SJCRH30 (cell line): ENCODE results near the gene KIAA0232. TPM values are rescaled to one million over a fixed set of nuclear protein-coding genes. Genes with fewer than 3 reads are reported as not detected.
A peak's percentile ranks its signal among the peaks of the same experiment; 100 is the strongest.

ENCODE experiments used
- DNase-seq, 2 experiments: peaks; one replicate each; pipeline ENCODE4 v3.0.0-alpha.2; 2015 to 2020
- H3K27ac ChIP-seq: fragments of 250-450 bp; sonication (Bioruptor Pico); 2 replicates; pipeline ENCODE4 v1.5.1; 2020; ENCODE audit warnings: mild to moderate bottlenecking, moderate library complexity
- H3K27me3 ChIP-seq: fragments of 250-450 bp; sonication (Bioruptor Pico); 2 replicates; pipeline ENCODE4 v1.5.1; 2020; ENCODE audit warnings: mild to moderate bottlenecking, moderate library complexity
- H3K36me3 ChIP-seq: fragments of 250-450 bp; sonication (Bioruptor Pico); 2 replicates; pipeline ENCODE4 v1.5.1; 2020; ENCODE audit warnings: mild to moderate bottlenecking, moderate library complexity
- H3K4me1 ChIP-seq: fragments of 250-450 bp; sonication (Bioruptor Pico); 2 replicates; pipeline ENCODE4 v1.5.1; 2020; ENCODE audit warnings: mild to moderate bottlenecking, moderate library complexity
- H3K4me3 ChIP-seq: fragments of 250-450 bp; sonication (Bioruptor Pico); 2 replicates; pipeline ENCODE4 v1.5.1; 2020; ENCODE audit warnings: mild to moderate bottlenecking, moderate library complexity
- H3K9me3 ChIP-seq: fragments of 250-450 bp; sonication (Bioruptor Pico); replicated peaks from 2 replicates; pipeline ENCODE4 v1.5.1; 2020; ENCODE audit warnings: mild to moderate bottlenecking, moderate library complexity
- total RNA-seq: library from RNA; depleted of rRNA; stranded (reverse); fragments of >200 nt; shearing (Covaris generic); gene quantifications from 2 replicates; pipeline ENCODE4 v1.2.3, GENCODE V29; 2014

KIAA0232 gene
- total RNA-seq, 1 experiment from 2014 or later, result 28.7 TPM

DNA sequence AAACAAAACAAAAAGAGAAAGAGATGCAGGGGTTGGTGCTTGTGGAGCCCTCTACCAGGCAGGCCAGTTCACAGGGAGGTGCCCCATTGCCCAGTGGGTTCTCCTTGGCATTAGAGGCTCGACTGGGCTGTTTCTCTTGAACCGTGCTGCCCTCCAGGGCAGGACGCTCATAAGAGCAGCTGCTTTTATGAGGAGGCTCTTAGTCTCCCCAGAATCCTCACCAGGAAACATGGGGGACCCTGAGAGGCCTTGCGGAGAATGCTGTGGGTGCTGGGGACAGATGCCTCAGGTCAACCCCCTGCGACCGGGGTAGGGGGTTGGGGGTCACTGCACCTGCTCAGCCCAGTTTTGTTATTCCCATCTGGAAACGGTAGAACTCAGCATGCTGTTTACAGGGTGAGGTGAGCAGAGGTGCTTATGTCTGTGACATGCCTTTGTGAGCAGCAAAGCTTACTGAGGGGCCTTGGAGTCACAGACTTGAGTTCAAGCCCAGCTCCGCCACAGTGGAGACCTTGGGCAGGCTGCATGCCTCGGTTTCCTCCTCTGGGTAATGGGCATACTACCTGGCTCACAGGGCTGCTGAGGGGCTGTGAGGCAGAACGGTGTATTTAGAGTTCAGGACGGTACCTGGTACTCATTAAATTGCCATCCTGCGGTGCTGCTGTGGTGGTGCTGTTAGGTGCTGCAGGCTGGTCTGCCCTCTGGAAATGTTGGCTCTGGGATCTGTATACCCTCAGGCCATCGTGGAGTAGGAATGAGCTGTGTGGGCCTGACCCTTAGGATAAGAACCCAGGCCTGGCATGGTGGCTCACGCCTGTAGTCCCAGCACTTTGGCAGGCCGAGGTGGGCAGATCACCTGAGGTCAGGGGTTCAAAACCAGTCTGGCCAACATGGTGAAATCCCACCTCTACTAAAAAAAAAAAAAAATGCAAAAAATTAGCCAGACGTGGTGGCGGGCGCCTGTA, 132.8 kb downstream of the KIAA0232 start:
- Histone ChIP-seq H3K36me3 (no peaks in the 10 kb centered on the region), H3K9me3 (no peaks in the 10 kb centered on the region), H3K27me3 (no peaks in the 10 kb centered on the region), H3K4me3 (no peak overlapping the region), H3K27ac (no peak overlapping the region), H3K4me1 (peaks cover 33% of the 10 kb centered on the region)
- DNase-seq, result no peak

DNA sequence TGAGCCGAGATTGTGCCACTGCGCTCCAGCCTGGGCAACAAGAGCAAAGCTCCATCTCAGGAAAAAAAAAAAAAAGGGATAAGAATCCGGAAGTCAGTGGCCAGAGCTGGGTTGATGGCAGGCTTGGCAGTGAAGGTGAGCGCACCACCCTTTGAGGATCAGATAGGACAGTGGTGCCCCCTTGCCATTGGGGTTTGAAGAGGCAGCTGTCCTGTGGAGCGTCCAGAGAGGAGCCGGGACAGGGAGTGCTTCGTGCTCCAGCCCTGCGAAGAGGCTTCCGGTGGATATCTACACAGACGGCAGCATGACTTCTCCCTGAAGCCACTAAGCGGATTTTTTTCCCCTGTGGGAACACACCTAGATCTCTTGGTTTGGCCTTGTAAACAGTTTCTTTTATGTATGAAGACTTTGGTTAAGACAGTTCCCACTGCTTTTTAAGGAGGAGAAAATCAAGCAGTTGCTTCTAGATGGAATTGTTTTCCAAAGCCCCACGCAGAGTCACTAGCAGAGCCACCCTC, 133.6 kb downstream of the KIAA0232 start:
- Histone ChIP-seq H3K27me3 (no peaks in the 10 kb centered on the region), H3K9me3 (no peaks in the 10 kb centered on the region), H3K27ac (no peak overlapping the region), H3K4me1 (peaks cover 28% of the 10 kb centered on the region), H3K36me3 (no peaks in the 10 kb centered on the region), H3K4me3 (no peak overlapping the region)
- peak in 1 of 2 experiments; percentile 28 for DNase-seq

- Histone ChIP-seq H3K27me3 (no peaks in the 10 kb centered on the region), H3K27ac (peak overlapping the region; percentile 87), H3K9me3 (no peaks in the 10 kb centered on the region), H3K4me3 (peak overlapping the region; percentile 39), H3K4me1 (peaks cover 28% of the 10 kb centered on the region), H3K36me3 (no peaks in the 10 kb centered on the region)
- DNase-seq, result peak; percentile 26 to 51
Measured at GRCh38 chr4:6916587-6917460, 134.3 kb downstream of the KIAA0232 start.

- Histone ChIP-seq H3K27me3 (no peaks in the 10 kb centered on the region), H3K4me3 (peak overlapping the region; percentile 39), H3K9me3 (no peaks in the 10 kb centered on the region), H3K36me3 (no peaks in the 10 kb centered on the region), H3K27ac (peak overlapping the region; percentile 87), H3K4me1 (peaks cover 28% of the 10 kb centered on the region)
- peak; percentile 87 to 92 for DNase-seq
Measured at GRCh38 chr4:6917461-6918271, 135.1 kb downstream of the KIAA0232 start.

GRCh38 chr4:6918338-6918737, 135.8 kb downstream of the KIAA0232 start:
- peaks cover 28% of the 10 kb centered on the region for H3K4me1 ChIP-seq
- DNase-seq, result peak; percentile 68 to 86
- H3K27ac ChIP-seq, result peak overlapping the region; percentile 87

GRCh38 chr4:6920171-6920570, 137.6 kb downstream of the KIAA0232 start:
- peaks cover 11% of the 10 kb centered on the region for H3K36me3 ChIP-seq
- H3K4me3 ChIP-seq, result no peak overlapping the region
- no peak for DNase-seq
- H3K27ac ChIP-seq, result no peak overlapping the region
- no peaks in the 10 kb centered on the region for H3K27me3 ChIP-seq
- peaks cover 28% of the 10 kb centered on the region for H3K4me1 ChIP-seq
- no peaks in the 10 kb centered on the region for H3K9me3 ChIP-seq

More at GRCh38 chr4:6918338-6918737, 135.8 kb downstream of the KIAA0232 start:
- no peaks in the 10 kb centered on the region for H3K36me3 ChIP-seq
- H3K4me3 ChIP-seq, result peak overlapping the region; percentile 39
- no peaks in the 10 kb centered on the region for H3K27me3 ChIP-seq
- H3K9me3 ChIP-seq, result no peaks in the 10 kb centered on the region

GRCh38 chr4:6923507-6923906, 141.0 kb downstream of the KIAA0232 start:
- Histone ChIP-seq H3K36me3 (peaks cover 11% of the 10 kb centered on the region), H3K4me3 (no peak overlapping the region), H3K27me3 (no peaks in the 10 kb centered on the region), H3K27ac (no peak overlapping the region), H3K4me1 (peaks cover 16% of the 10 kb centered on the region), H3K9me3 (no peaks in the 10 kb centered on the region)
- no peak for DNase-seq

DNA sequence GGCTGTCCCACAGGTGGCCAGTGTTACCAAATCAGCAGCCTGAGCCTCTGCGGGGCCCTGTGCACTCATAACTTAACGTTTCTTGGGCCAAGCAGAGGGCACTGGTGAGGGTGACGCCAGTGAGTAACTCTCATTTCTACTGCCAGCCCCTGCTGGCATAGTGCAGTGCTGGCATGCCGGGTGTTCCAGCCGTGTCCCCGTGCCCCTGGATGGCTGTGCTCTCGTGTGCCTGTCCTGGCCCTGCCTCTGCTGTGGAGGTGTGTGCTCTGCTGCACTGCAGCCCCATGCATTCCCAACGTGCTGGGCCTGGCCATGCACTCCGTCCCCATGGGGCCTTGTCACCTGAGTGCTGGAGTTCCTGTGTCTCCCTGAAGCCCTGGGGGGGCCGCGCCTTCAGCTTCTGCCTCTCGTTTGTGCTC, 141.8 kb downstream of the KIAA0232 start:
- Histone ChIP-seq H3K9me3 (no peaks in the 10 kb centered on the region), H3K4me3 (no peak overlapping the region), H3K27ac (no peak overlapping the region), H3K4me1 (peaks cover 12% of the 10 kb centered on the region), H3K27me3 (no peaks in the 10 kb centered on the region), H3K36me3 (peaks cover 11% of the 10 kb centered on the region)
- no peak for DNase-seq

DNA sequence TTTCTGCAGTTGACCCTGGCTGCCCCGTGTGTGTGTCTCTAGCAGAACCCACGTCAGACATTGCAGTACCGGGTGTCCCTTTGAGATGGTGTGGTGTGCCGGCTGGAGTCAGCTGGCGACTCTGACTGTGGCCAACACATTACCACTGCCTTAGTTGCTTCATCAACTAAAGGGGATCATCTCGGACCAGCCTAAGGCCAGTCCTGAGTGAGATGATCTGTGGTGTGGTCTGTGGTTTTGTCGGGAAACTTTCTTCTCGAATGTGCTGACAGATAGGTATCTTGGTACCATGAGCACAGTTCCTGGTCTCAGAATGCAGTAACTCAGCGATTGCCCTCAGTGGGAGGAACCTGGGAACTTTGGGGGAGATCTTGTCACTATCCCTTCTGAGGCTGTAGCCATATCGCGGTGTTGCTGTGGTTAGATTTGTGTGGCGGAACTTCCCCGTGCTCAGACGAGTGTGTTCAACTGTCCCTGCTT, 142.9 kb downstream of the KIAA0232 start:
- no peak overlapping the region for H3K27ac ChIP-seq
- no peak overlapping the region for H3K4me3 ChIP-seq
- H3K27me3 ChIP-seq, result no peaks in the 10 kb centered on the region
- no peak for DNase-seq
- peaks cover 11% of the 10 kb centered on the region for H3K36me3 ChIP-seq
- H3K4me1 ChIP-seq, result peaks cover 12% of the 10 kb centered on the region
- H3K9me3 ChIP-seq, result no peaks in the 10 kb centered on the region

DNA sequence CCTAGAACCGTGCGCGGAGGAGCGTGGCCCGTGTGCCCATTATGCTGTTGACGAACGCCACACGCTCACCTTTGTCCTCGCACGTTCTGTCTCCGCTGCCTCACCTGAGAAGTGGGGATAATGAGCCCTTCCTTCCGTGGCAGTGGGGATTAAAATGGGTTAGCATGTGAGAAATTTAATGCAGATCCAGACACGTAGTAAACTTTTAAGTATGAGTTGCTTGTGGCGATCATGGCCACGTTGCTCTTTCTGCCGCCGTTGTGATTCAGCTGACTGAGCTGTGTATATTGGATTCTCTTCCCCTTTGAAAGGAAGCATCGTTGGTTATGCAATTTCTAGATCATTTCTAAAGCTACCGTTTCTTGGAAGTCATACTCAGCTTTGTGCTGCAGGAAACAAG, 143.6 kb downstream of the KIAA0232 start:
- H3K9me3 ChIP-seq, result no peaks in the 10 kb centered on the region

GRCh38 chr4:6926681-6927478, 144.4 kb downstream of the KIAA0232 start:
- H3K27ac ChIP-seq, result no peak overlapping the region; the same call in 1 of the 2 replicates
- no peaks in the 10 kb centered on the region for H3K9me3 ChIP-seq
- no peaks in the 10 kb centered on the region for H3K27me3 ChIP-seq
- peak; percentile 75 to 81 for DNase-seq
- no peak overlapping the region for H3K4me3 ChIP-seq
- H3K36me3 ChIP-seq, result peaks cover 11% of the 10 kb centered on the region
- H3K4me1 ChIP-seq, result peaks cover 12% of the 10 kb centered on the region

More for the DNA sequence above, 143.6 kb downstream of the KIAA0232 start:
- no peak overlapping the region for H3K27ac ChIP-seq
- no peak for DNase-seq
- no peak overlapping the region for H3K4me3 ChIP-seq
- no peaks in the 10 kb centered on the region for H3K27me3 ChIP-seq
- H3K36me3 ChIP-seq, result peaks cover 11% of the 10 kb centered on the region
- peaks cover 12% of the 10 kb centered on the region for H3K4me1 ChIP-seq

GRCh38 chr4:6928081-6928480, 145.6 kb downstream of the KIAA0232 start:
- Histone ChIP-seq H3K4me1 (peaks cover 12% of the 10 kb centered on the region), H3K27me3 (no peaks in the 10 kb centered on the region), H3K27ac (no peak overlapping the region), H3K9me3 (no peaks in the 10 kb centered on the region), H3K36me3 (peaks cover 11% of the 10 kb centered on the region), H3K4me3 (no peak overlapping the region)
- DNase-seq, result no peak

- no peaks in the 10 kb centered on the region for H3K27me3 ChIP-seq
- no peak for DNase-seq
- no peak overlapping the region for H3K27ac ChIP-seq
- H3K4me3 ChIP-seq, result no peak overlapping the region
- no peaks in the 10 kb centered on the region for H3K9me3 ChIP-seq
- 0 out of 2 replicates have a peak, but pooled peaks cover 1% of the 10 kb centered on the region for H3K36me3 ChIP-seq
- peaks cover 12% of the 10 kb centered on the region for H3K4me1 ChIP-seq
Measured at GRCh38 chr4:6929339-6929811, 146.8 kb downstream of the KIAA0232 start.
